Heart right ventricle (tissue), 16 donors: ENCODE measurements around the gene TSHR. TPM values are rescaled to one million over a fixed set of nuclear protein-coding genes. Genes with fewer than 3 reads are reported as not detected.

ENCODE experiments used
- ATAC-seq, 8 donors: fragments of 200-7000 bp; cut with Tn5 transposase; one replicate each; pipeline ENCODE4 v1.9.1; 2020; ENCODE audit warnings: mild to moderate bottlenecking in 8 of 8, moderate library complexity in 8 of 8, moderate number of reproducible peaks in 1 of 8
- DNase-seq, 2 donors: peaks; one replicate each; pipeline ENCODE4 v3.0.0-alpha.2; 2020
- H3K27ac ChIP-seq, 10 donors: fragments of 200-600 bp; sonication (generic) in 2 of 10; one replicate each; pipeline versions ENCODE4 v1.5.0 to v1.8.0; 2020 to 2022; ENCODE audit warnings: mild to moderate bottlenecking in 3 of 10
- H3K27me3 ChIP-seq, 7 donors: fragments of 200-600 bp; one replicate each; pipeline ENCODE4 v1.8.0; 2021 to 2022; ENCODE audit warnings: mild to moderate bottlenecking in 2 of 7
- H3K36me3 ChIP-seq, 9 donors: fragments of 200-600 bp; sonication (generic) in 1 of 9; one replicate each; pipeline versions ENCODE4 v1.5.0 to v1.8.0; 2020 to 2022; ENCODE audit warnings: mild to moderate bottlenecking in 2 of 9
- H3K4me1 ChIP-seq, 9 donors: fragments of 200-600 bp; sonication (generic) in 1 of 9; one replicate each; pipeline versions ENCODE4 v1.5.0 to v1.8.0; 2020 to 2022; ENCODE audit warnings: mild to moderate bottlenecking in 4 of 9
- H3K4me3 ChIP-seq, 10 donors: fragments of 200-600 bp; sonication (generic) in 2 of 10; one replicate each; pipeline versions ENCODE4 v1.5.0 to v1.8.0; 2020 to 2022; ENCODE audit warnings: mild to moderate bottlenecking in 7 of 10, moderate library complexity in 2 of 10
- H3K9me3 ChIP-seq, 11 donors: fragments of 200-600 bp in 10 of 11; sonication (generic) in 2 of 11; one replicate each; pipeline versions ENCODE4 v1.5.0 to v1.8.0; 2013 to 2022; ENCODE audit warnings: mild to moderate bottlenecking in 2 of 11, control low read depth in 1 of 11, moderate library complexity in 1 of 11
- WGBS, 2 donors: extraction: QIAGEN DNeasy Blood & Tissue Kit; methylation state at CpG; one replicate each; pipeline ENCODE4 v1.1.7; 2013; ENCODE audit warnings: inconsistent platforms in 1 of 2; 5-methylcytosine and 5-hydroxymethylcytosine counted together
- intact Hi-C, 10 donors: fragments of 100-400 bp; cut with DNase I; formaldehyde crosslinking; loops; one replicate each; pipeline versions ENCODE4 v1.11.1 to v1.14.2; 2022
- polyA plus RNA-seq, 2 donors: library from polyadenylated mRNA; stranded (reverse); fragments of 200-250 nt; gene quantifications; one replicate each; pipeline ENCODE4 v1.2.3, GENCODE V29; 2013
- total RNA-seq, 10 donors: library from RNA; stranded (reverse); fragmentation: NEBNext Ultra II Directional in 3 of 10; extraction: Animal tissue kit (Norgen Biotek cat#: 25700) in 3 of 10; gene quantifications; one replicate each; pipeline versions ENCODE4 v1.2.1 to v1.2.4, GENCODE V29; 2021 to 2023
- TF ChIP-seq, protein P1 (sequence below), 9 donors: fragments of 200-600 bp; sonication (generic) in 2 of 9; IDR thresholded peaks; one replicate each; pipeline versions ENCODE4 v1.5.0 to v1.8.0; 2021 to 2022; ENCODE audit warnings: antibody characterized with exemption in 9 of 9, mild to moderate bottlenecking in 5 of 9, moderate library complexity in 1 of 9
- donor health status: Arrhythmogenic right ventricular cardiomyopathy.
- donor health status: ischemic (EF 13 %, LVEDD 7.1; RV severe dilation, severe dysfunction).
- donor health status: healthy with polysubstance abuse.
- donor health status: DM: no; HTN: yes; CAD: no.
- donor health status: DM: no; HTN: no; CAD: no.
- donor health status: ischemic (EF 25% LVEDD 6.9; RV normal size, moderate dysfunction).
- donor health status: ischemic (EF 25% LVEDD 5.7; RV mildly dilated, moderate dysfunction).
- donor health status: healthy.
- donor health status: DM: yes; HTN: yes; CAD: no.
- donor health status: Ischemic cardiomyopathy.
- donor health status: ischemic (EF 35%, LVEDD 5.7; RV mildly dilated, moderate dysfunction).
- donor health status: nonischemic (EF 11% LVEDD 7.7; RV severe dilation, severe dysfunction).
- donor health status: DM: yes; HTN: yes; CAD: no.
- donor health status: PGD.
- donor health status: ischemic (EF 29% LVEDD 5.4; RV normal size, mild dysfunction).
- donor health status: nonischemic (EF 23%, LVEDD 6.1; RV moderate dilation, normal function).

The TSHR gene
- total and polyA plus RNA-seq, 12 donors = 0.04 TPM; not detected in 11

DNA sequence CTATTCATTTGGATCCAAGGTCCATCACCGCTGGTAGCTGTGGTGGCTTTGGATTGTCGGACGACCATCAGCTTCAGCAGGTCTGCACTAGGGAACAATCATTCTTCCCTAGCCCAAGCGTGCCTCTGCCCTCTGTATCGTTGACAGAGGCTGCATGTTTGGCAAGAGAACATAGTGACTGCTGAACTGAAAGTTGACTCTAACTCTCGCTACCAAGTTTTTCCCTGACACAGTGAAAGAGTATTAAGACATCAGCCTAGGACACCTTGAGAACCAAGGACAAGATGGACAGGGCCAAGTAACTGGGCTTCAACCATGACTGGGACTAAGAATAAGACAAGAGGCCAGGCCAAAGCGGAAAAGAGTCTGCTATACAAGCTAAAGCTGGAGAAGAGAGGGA is 26.3 kb downstream of the TSHR start:
- TF ChIP-seq, protein P1, sequence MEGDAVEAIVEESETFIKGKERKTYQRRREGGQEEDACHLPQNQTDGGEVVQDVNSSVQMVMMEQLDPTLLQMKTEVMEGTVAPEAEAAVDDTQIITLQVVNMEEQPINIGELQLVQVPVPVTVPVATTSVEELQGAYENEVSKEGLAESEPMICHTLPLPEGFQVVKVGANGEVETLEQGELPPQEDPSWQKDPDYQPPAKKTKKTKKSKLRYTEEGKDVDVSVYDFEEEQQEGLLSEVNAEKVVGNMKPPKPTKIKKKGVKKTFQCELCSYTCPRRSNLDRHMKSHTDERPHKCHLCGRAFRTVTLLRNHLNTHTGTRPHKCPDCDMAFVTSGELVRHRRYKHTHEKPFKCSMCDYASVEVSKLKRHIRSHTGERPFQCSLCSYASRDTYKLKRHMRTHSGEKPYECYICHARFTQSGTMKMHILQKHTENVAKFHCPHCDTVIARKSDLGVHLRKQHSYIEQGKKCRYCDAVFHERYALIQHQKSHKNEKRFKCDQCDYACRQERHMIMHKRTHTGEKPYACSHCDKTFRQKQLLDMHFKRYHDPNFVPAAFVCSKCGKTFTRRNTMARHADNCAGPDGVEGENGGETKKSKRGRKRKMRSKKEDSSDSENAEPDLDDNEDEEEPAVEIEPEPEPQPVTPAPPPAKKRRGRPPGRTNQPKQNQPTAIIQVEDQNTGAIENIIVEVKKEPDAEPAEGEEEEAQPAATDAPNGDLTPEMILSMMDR (IDR thresholded peaks at IDR 0.05) = no peak
- DNase-seq = no peak
- peaks cover 0 to 21% (median 7%) of the 10 kb centered on the region in 7 donors for H3K27me3 ChIP-seq
- H3K27ac ChIP-seq = no peak overlapping the region
- intact Hi-C loops = loop anchor here in 2 of 10 donors (10.0 kb wide), 1 partner anchor 927 kb away; no protein-coding TSS in a partner anchor
- H3K9me3 ChIP-seq = no peaks in the 10 kb centered on the region
- no peak overlapping the region for H3K4me3 ChIP-seq
- no peaks in the 10 kb centered on the region for H3K4me1 ChIP-seq
- WGBS, 2 donors = 92 to 95% methylated on average over 7 of the region's 7 CpGs
- no peak for ATAC-seq
- no peaks in the 10 kb centered on the region for H3K36me3 ChIP-seq

DNA sequence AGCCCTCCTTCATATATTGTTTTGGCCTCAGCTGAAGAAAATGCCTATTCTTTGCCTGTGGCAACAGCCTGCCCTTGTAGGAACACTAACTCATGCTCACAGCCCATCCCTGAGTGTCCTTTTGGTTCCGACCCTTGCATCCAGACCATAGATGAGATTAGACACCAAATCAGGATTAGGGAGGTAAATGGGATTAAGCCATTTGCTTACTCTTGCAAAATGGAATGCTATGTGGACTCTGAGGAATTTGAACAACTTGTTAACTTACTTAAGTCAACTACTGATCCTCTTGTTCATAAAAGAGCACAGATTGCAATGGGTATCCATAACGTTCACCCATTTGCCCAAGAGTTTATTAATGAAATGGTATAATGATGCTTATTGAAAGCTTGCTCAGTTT is 27.3 kb downstream of the TSHR start:
- TF ChIP-seq, protein P1 (IDR thresholded peaks at IDR 0.05) = no peak
- Histone ChIP-seq H3K27ac (no peak overlapping the region), H3K4me3 (no peak overlapping the region), H3K4me1 (no peaks in the 10 kb centered on the region), H3K9me3 (no peaks in the 10 kb centered on the region), H3K27me3 (peaks cover 0 to 21% (median 7%) of the 10 kb centered on the region in 7 donors), H3K36me3 (no peaks in the 10 kb centered on the region)
- ATAC-seq = no peak
- DNase-seq = no peak
- 61 to 81% methylated on average over 2 of the region's 2 CpGs for WGBS, 2 donors
- intact Hi-C loops = loop anchor here in 2 of 10 donors (10.0 kb wide), 1 partner anchor 928 kb away; no protein-coding TSS in a partner anchor

DNA sequence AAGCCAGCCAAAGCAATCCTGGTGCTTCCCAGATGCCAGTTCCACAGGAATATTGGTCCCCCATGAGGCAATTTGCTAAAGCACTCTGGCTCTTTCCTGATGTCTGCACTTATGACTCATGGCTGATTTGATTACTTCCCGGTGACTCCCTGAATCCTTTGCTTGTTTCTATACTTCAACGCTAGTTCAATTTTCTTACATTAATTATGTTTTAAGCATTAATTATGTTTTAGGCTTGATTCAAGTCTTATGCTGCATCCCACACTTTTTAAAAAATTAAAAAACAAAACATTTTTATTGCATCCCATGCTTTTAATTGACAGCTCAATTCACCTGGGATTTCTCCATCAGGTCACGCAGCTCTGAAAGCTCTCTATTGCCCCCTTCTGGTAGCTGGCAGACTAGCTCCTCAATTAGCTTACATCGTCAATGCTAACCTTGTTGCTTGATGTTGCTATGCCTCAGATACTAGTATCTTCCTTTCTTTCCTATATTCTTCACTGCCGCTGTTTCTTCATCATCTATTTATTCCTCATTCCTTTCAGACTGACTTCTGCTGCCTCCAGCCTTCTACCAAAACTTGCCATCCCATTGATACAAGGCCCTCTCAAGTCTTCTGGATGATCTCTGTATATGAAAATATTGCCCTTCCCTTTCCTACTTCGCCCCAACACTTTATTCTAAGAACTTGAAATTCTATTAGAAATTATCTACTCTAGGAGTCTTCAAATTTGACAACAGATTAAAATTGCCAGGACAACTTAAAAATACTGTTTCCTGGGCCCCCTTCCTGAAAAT is 32.0 kb downstream of the TSHR start:
- DNase-seq = peak in 1 of 2 donors; percentile 63
- TF ChIP-seq, protein P1 (IDR thresholded peaks at IDR 0.05) = peak; percentile 74 to 97 (median 92)
- H3K9me3 ChIP-seq = no peaks in the 10 kb centered on the region
- peak in 7 of 8 donors; percentile 52 to 80 (median 74) for ATAC-seq
- no peaks in the 10 kb centered on the region for H3K4me1 ChIP-seq
- H3K36me3 ChIP-seq = no peaks in the 10 kb centered on the region
- no peak overlapping the region for H3K4me3 ChIP-seq
- no peak overlapping the region for H3K27ac ChIP-seq
- intact Hi-C loops = loop anchor here in 6 of 10 donors (2.0 to 10.0 kb wide), 4 partner anchors 31 to 933 kb away; partner anchors contain the start of gene TSHR (in 3 of the 6)
- peaks cover 0 to 35% (median 19%) of the 10 kb centered on the region in 7 donors for H3K27me3 ChIP-seq
- 30 to 32% methylated on average over 6 of the region's 6 CpGs for WGBS, 2 donors

DNA sequence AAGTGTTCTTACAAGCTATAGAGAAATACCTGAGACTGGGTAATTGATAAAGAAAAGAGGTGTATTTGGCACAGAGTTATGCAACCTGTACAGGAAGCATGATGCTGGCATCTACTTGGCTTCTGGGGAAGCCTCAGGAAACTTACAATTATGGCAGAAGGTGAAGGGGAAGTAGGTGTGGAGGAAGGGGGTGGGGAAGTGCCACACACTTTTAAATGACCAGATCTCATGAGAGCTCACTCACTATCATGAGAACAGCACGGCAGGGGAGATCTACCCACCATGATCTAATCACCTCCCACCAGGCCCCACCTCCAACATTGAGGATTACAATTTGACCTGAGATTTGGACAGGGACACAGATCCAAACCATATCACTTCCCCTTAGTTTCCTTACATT is 32.8 kb downstream of the TSHR start:
- ATAC-seq (no peak), DNase-seq (no peak)
- Histone ChIP-seq H3K9me3 (no peaks in the 10 kb centered on the region), H3K4me1 (no peaks in the 10 kb centered on the region), H3K4me3 (no peak overlapping the region), H3K27ac (no peak overlapping the region), H3K36me3 (no peaks in the 10 kb centered on the region), H3K27me3 (peaks cover 0 to 41% (median 19%) of the 10 kb centered on the region in 7 donors)
- intact Hi-C loops = loop anchor here in 3 of 10 donors (5.0 to 10.0 kb wide), 2 partner anchors 36 to 933 kb away; no protein-coding TSS in a partner anchor
- TF ChIP-seq, protein P1 (IDR thresholded peaks at IDR 0.05) = no peak
- 39 to 43% methylated on average over 1 of the region's 1 CpG for WGBS, 2 donors
